Measurements from ENCODE around the gene TOR1A. TPM values are rescaled to one million over a fixed set of nuclear protein-coding genes. Genes with fewer than 3 reads are reported as not detected.

The TOR1A gene
- total and polyA plus RNA-seq, 2 experiments from 2014 or later, result 23.6 to 45.7 TPM

DNA sequence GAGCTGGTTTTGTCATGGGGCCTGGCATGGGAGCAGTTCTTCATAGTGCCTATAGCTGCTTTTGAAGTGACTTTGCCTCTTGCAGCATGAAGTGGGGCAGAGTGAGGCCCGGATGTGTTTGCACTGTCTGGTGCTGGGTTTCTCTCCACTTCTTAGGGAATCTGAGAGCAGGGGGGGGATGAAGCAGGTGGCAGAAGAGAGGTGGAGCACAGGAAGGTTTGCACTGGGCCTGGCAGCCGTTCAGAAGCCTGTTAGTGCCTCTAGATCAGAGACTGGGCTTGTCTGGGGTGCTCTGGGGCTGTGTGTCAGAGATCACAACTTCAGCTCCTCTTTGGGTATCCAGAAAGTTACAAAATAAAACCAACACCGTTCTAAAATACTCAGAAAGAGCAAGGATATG lies 29.7 kb upstream of the TOR1A start (continued):
- TF ChIP-seq ZNF114 (CRISPR knock-in tag; IDR thresholded peaks at IDR 0.05) (no peak), EZH2 (IDR thresholded peaks at IDR 0.05; ENCODE audit: low read depth, unreplicated experiment) (no peak), JUNB (IDR thresholded peaks at IDR 0.05; ENCODE audit: unreplicated experiment) (no peak), POLR2AphosphoS5 (IDR thresholded peaks at IDR 0.05; ENCODE audit: low read depth) (no peak), STAT1 (IDR thresholded peaks at IDR 0.05; ENCODE audit: unreplicated experiment) (no peak), ZNF331 (CRISPR knock-in tag; IDR thresholded peaks at IDR 0.05; ENCODE audit: low read depth) (no peak)
- TF ChIP-seq, protein P1, sequence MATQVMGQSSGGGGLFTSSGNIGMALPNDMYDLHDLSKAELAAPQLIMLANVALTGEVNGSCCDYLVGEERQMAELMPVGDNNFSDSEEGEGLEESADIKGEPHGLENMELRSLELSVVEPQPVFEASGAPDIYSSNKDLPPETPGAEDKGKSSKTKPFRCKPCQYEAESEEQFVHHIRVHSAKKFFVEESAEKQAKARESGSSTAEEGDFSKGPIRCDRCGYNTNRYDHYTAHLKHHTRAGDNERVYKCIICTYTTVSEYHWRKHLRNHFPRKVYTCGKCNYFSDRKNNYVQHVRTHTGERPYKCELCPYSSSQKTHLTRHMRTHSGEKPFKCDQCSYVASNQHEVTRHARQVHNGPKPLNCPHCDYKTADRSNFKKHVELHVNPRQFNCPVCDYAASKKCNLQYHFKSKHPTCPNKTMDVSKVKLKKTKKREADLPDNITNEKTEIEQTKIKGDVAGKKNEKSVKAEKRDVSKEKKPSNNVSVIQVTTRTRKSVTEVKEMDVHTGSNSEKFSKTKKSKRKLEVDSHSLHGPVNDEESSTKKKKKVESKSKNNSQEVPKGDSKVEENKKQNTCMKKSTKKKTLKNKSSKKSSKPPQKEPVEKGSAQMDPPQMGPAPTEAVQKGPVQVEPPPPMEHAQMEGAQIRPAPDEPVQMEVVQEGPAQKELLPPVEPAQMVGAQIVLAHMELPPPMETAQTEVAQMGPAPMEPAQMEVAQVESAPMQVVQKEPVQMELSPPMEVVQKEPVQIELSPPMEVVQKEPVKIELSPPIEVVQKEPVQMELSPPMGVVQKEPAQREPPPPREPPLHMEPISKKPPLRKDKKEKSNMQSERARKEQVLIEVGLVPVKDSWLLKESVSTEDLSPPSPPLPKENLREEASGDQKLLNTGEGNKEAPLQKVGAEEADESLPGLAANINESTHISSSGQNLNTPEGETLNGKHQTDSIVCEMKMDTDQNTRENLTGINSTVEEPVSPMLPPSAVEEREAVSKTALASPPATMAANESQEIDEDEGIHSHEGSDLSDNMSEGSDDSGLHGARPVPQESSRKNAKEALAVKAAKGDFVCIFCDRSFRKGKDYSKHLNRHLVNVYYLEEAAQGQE (IDR thresholded peaks at IDR 0.05; ENCODE audit: unreplicated experiment), result no peak

GRCh38 chr9:129852579-129852978 lies 28.6 kb upstream of the TOR1A start:
- H3K4me1 ChIP-seq (ENCODE audit: insufficient read depth), result no peaks in the 10 kb centered on the region
- Mint-ChIP-seq H3K27ac (no peak overlapping the region), H3K4me3 (no peak overlapping the region), H3K36me3 (ENCODE audit: low read depth) (peaks cover 9% of the 10 kb centered on the region), H3K27me3 (ENCODE audit: insufficient read depth, low read depth, poor library complexity) (peaks cover 3% of the 10 kb centered on the region), H3K9me3 (no peaks in the 10 kb centered on the region), H3K4me1 (no peaks in the 10 kb centered on the region)
- H3K9me2 ChIP-seq (ENCODE audit: insufficient read depth), result no peaks in the 10 kb centered on the region
- no peaks in the 10 kb centered on the region for H3K36me3 ChIP-seq (ENCODE audit: insufficient read depth)
- no peaks in the 10 kb centered on the region for H3K79me2 ChIP-seq (replicated peaks; ENCODE audit: insufficient read depth)
- H3F3A ChIP-seq (replicated peaks; ENCODE audit: low read depth), result no peaks in the 10 kb centered on the region
- no peak for ATAC-seq
- no peak overlapping the region for H3K27ac ChIP-seq (ENCODE audit: low read depth)
- no peak for DNase-seq (ENCODE audit: low spot score)
- H3K4me3 ChIP-seq, result no peak overlapping the region
- H2AFZ ChIP-seq, result no peak overlapping the region
- H3K4me2 ChIP-seq, result no peak overlapping the region
- no peaks in the 10 kb centered on the region for H3K27me3 ChIP-seq (ENCODE audit: insufficient read depth)
- H4K20me1 ChIP-seq (replicated peaks; ENCODE audit: insufficient read depth), result no peaks in the 10 kb centered on the region; the same call in 1 of the 2 replicates
- TF ChIP-seq EZH2 (IDR thresholded peaks at IDR 0.05; ENCODE audit: low read depth, unreplicated experiment), result no peak
- TF ChIP-seq ZNF462 (CRISPR knock-in tag; IDR thresholded peaks at IDR 0.05), result no peak
- TF ChIP-seq ZNF331 (CRISPR knock-in tag; IDR thresholded peaks at IDR 0.05; ENCODE audit: low read depth), result no peak
- no peak for TF ChIP-seq EZH2phosphoT487 (IDR thresholded peaks at IDR 0.05; ENCODE audit: unreplicated experiment)
- TF ChIP-seq STAT1 (IDR thresholded peaks at IDR 0.05; ENCODE audit: unreplicated experiment), result no peak
- no peak for TF ChIP-seq JUNB (IDR thresholded peaks at IDR 0.05; ENCODE audit: unreplicated experiment)
- no peak for TF ChIP-seq CREB1 (CRISPR knock-in tag; IDR thresholded peaks at IDR 0.05; ENCODE audit: low read depth)
- no peak for TF ChIP-seq CTCF (conservative IDR thresholded peaks at IDR 0.05; ENCODE audit: low read depth in 2 of 2)
- TF ChIP-seq NANOG (IDR thresholded peaks at IDR 0.05; ENCODE audit: borderline replicate concordance), result no peak
- no peak for TF ChIP-seq ZNF114 (CRISPR knock-in tag; IDR thresholded peaks at IDR 0.05)
- TF ChIP-seq POLR2AphosphoS5 (IDR thresholded peaks at IDR 0.05; ENCODE audit: low read depth), result no peak

Data from GM23338 (cell line).